NT2/D1 (cell line): ENCODE results near the gene MAGI3.
"Not testable (repeated sequence)": the region's sequence is repeated elsewhere in the genome, so short reads cannot be mapped to it uniquely, and the experiment has no call there.

Source experiments
- DNase-seq: peaks from one replicate; pipeline ENCODE4 v3.0.0-alpha.2; 2011; ENCODE audit warnings: low read depth, low spot score
- H3K27me3 ChIP-seq: 2 replicates; pipeline ENCODE4 v1.6.0; 2011; ENCODE audit warnings: mild to moderate bottlenecking; ENCODE audit not compliant: insufficient read length, insufficient read depth
- H3K36me3 ChIP-seq: 2 replicates; pipeline ENCODE4 v1.6.1; 2011; ENCODE audit warnings: mild to moderate bottlenecking, low read length, mixed read lengths; ENCODE audit not compliant: insufficient read depth, insufficient read length
- H3K4me1 ChIP-seq: 2 replicates; pipeline ENCODE4 v1.5.1; 2011; ENCODE audit not compliant: insufficient read depth, insufficient read length
- H3K4me3 ChIP-seq: 2 replicates; pipeline ENCODE4 v1.5.1; 2011; ENCODE audit warnings: low read depth; ENCODE audit not compliant: insufficient read length
- H3K9ac ChIP-seq: 2 replicates; pipeline ENCODE4 v1.6.0; 2011; ENCODE audit warnings: low read depth; ENCODE audit not compliant: insufficient read length
- H3K9me3 ChIP-seq: 2 replicates; pipeline ENCODE4 v1.5.1; 2011; ENCODE audit warnings: mild to moderate bottlenecking, low read length; ENCODE audit not compliant: insufficient read depth
- SUZ12 ChIP-seq: IDR thresholded peaks from 2 replicates; pipeline ENCODE4 v1.6.1; 2011; ENCODE audit not compliant: insufficient read length, insufficient read depth; ENCODE audit errors: extremely low read depth
- YY1 ChIP-seq: IDR thresholded peaks from 2 replicates; pipeline ENCODE4 v1.6.1; 2011; ENCODE audit not compliant: insufficient read length, insufficient read depth
- ZNF274 ChIP-seq: IDR thresholded peaks from 2 replicates; pipeline ENCODE4 v1.6.1; 2011; ENCODE audit warnings: mild to moderate bottlenecking, low read depth, low read length

MAGI3 gene

GRCh38 chr1:113565621-113566020 lies 175.3 kb downstream of the MAGI3 start:
- no peaks in the 10 kb centered on the region for H3K36me3 ChIP-seq
- H3K27me3 ChIP-seq = no peaks in the 10 kb centered on the region
- H3K9ac ChIP-seq = no peak overlapping the region
- DNase-seq = no peak
- no peak for TF ChIP-seq YY1
- TF ChIP-seq ZNF274 = no peak
- TF ChIP-seq SUZ12 = no peak
- H3K4me3 ChIP-seq = no peak overlapping the region
- H3K9me3 ChIP-seq = peaks cover 21% of the 10 kb centered on the region
- H3K4me1 ChIP-seq = no peaks in the 10 kb centered on the region

- Histone ChIP-seq H3K27me3 (no peaks in the 10 kb centered on the region), H3K4me3 (no peak overlapping the region), H3K36me3 (no peaks in the 10 kb centered on the region), H3K4me1 (no peaks in the 10 kb centered on the region), H3K9me3 (peaks cover 21% of the 10 kb centered on the region), H3K9ac (no peak overlapping the region)
- TF ChIP-seq ZNF274 = no peak
- no peak for TF ChIP-seq YY1
- no peak for TF ChIP-seq SUZ12
- DNase-seq = no peak
Observed at GRCh38 chr1:113567427-113567826, 177.1 kb downstream of the MAGI3 start.

GRCh38 chr1:113575744-113576260 lies 185.5 kb downstream of the MAGI3 start:
- H3K9me3 ChIP-seq, H3K4me1 ChIP-seq, H3K9ac ChIP-seq, H3K4me3 ChIP-seq, H3K27me3 ChIP-seq, DNase-seq, H3K36me3 ChIP-seq: not testable (repeated sequence)

- Histone ChIP-seq H3K27me3 (no peaks in the 10 kb centered on the region), H3K4me1 (no peaks in the 10 kb centered on the region), H3K36me3 (no peaks in the 10 kb centered on the region), H3K9ac (no peak overlapping the region), H3K9me3 (no peaks in the 10 kb centered on the region), H3K4me3 (no peak overlapping the region)
- no peak for DNase-seq
- TF ChIP-seq YY1 (no peak), SUZ12 (no peak), ZNF274 (no peak)
Observed at GRCh38 chr1:113576271-113576670, 186.0 kb downstream of the MAGI3 start.

- H3K4me1 ChIP-seq = no peaks in the 10 kb centered on the region
- no peak overlapping the region for H3K9ac ChIP-seq
- H3K27me3 ChIP-seq = no peaks in the 10 kb centered on the region
- H3K4me3 ChIP-seq = no peak overlapping the region
- no peak for DNase-seq
- no peaks in the 10 kb centered on the region for H3K9me3 ChIP-seq
- H3K36me3 ChIP-seq = no peaks in the 10 kb centered on the region
- TF ChIP-seq ZNF274 = no peak
- TF ChIP-seq YY1 = no peak
- no peak for TF ChIP-seq SUZ12
Observed at GRCh38 chr1:113579256-113580018, 189.1 kb downstream of the MAGI3 start.

GRCh38 chr1:113581323-113581722 lies 191.0 kb downstream of the MAGI3 start:
- Histone ChIP-seq H3K36me3 (no peaks in the 10 kb centered on the region), H3K9me3 (no peaks in the 10 kb centered on the region), H3K27me3 (no peaks in the 10 kb centered on the region), H3K4me3 (no peak overlapping the region), H3K9ac (no peak overlapping the region), H3K4me1 (no peaks in the 10 kb centered on the region)
- TF ChIP-seq SUZ12 = no peak
- TF ChIP-seq ZNF274 = no peak
- TF ChIP-seq YY1 = no peak
- no peak for DNase-seq

GRCh38 chr1:113582084-113582483 lies 191.8 kb downstream of the MAGI3 start:
- Histone ChIP-seq H3K4me3 (no peak overlapping the region), H3K9ac (no peak overlapping the region), H3K4me1 (no peaks in the 10 kb centered on the region), H3K27me3 (no peaks in the 10 kb centered on the region), H3K36me3 (no peaks in the 10 kb centered on the region), H3K9me3 (no peaks in the 10 kb centered on the region)
- TF ChIP-seq YY1 (no peak), ZNF274 (no peak), SUZ12 (no peak)
- DNase-seq = no peak

- Histone ChIP-seq H3K9ac (no peak overlapping the region), H3K4me1 (no peaks in the 10 kb centered on the region), H3K9me3 (no peaks in the 10 kb centered on the region), H3K36me3 (no peaks in the 10 kb centered on the region), H3K4me3 (no peak overlapping the region), H3K27me3 (no peaks in the 10 kb centered on the region)
- no peak for DNase-seq
- TF ChIP-seq YY1 (no peak), SUZ12 (no peak), ZNF274 (no peak)
Observed at GRCh38 chr1:113587475-113587874, 197.2 kb downstream of the MAGI3 start.
